Measurements from ENCODE around the gene RBM22.

GRCh38 chr5:150700246-150700593, 642 bp downstream of the RBM22 start:
- TF ChIP-seq CTCF (conservative IDR thresholded peaks at IDR 0.05; ENCODE audit: low read depth, low read length) (no peak), EZH2 (IDR thresholded peaks at IDR 0.05; ENCODE audit: low read length, unreplicated experiment) (no peak)

All from PC-3 (cell line).